CD14-positive monocyte (primary cell): ENCODE data around the gene NDUFB5. TPM values are rescaled to one million over a fixed set of nuclear protein-coding genes. Genes with fewer than 3 reads are reported as not detected.

ENCODE experiments used
- DNase-seq, 3 donors: peaks; one replicate each; pipeline ENCODE4 v3.0.0-alpha.2; 2011 to 2022
- H2AFZ ChIP-seq: 2 replicates; pipeline ENCODE4 v1.6.0; 2012; ENCODE audit warnings: mild to moderate bottlenecking, low read depth, low read length, inconsistent platforms; ENCODE audit not compliant: insufficient read depth, poor library complexity, severe bottlenecking
- H3K27ac ChIP-seq, 2 donors: 1 replicate in 1 of 2; 2 replicates in 1 of 2; pipeline ENCODE4 v1.5.1; 2012 to 2013; ENCODE audit warnings: low read length in 2 of 2, control low read depth in 1 of 2, inconsistent platforms in 1 of 2, low read depth in 1 of 2, mild to moderate bottlenecking in 1 of 2
- H3K27me3 ChIP-seq, 2 donors: one replicate each; pipeline versions ENCODE4 v1.6.0 to v1.6.1; 2011 to 2013; ENCODE audit warnings: low read length in 2 of 2; ENCODE audit not compliant: control insufficient read depth in 2 of 2, insufficient read depth in 2 of 2
- H3K36me3 ChIP-seq, 2 donors: replicated peaks in 1 of 2; 1 replicate in 1 of 2; 2 replicates in 1 of 2; pipeline versions ENCODE4 v1.5.1 to v1.6.1; 2012 to 2013; ENCODE audit warnings: low read length in 2 of 2, control low read depth in 1 of 2, inconsistent platforms in 1 of 2, mild to moderate bottlenecking in 1 of 2; ENCODE audit not compliant: insufficient read depth in 2 of 2, control insufficient read depth in 1 of 2
- H3K4me1 ChIP-seq, 2 donors: 1 replicate in 1 of 2; 2 replicates in 1 of 2; pipeline versions ENCODE4 v1.5.1 to v1.6.1; 2012 to 2013; ENCODE audit warnings: low read length in 2 of 2, control low read depth in 1 of 2, inconsistent platforms in 1 of 2, mild to moderate bottlenecking in 1 of 2, moderate library complexity in 1 of 2; ENCODE audit not compliant: insufficient read depth in 2 of 2, control insufficient read depth in 1 of 2
- H3K4me2 ChIP-seq: replicated peaks from 2 replicates; pipeline ENCODE3; 2012; ENCODE audit warnings: low read length, moderate library complexity, mild to moderate bottlenecking; ENCODE audit not compliant: poor library complexity, severe bottlenecking; ENCODE audit errors: extremely low read depth
- H3K4me3 ChIP-seq, 3 experiments: fragments of 200-600 bp in 1 of 3; sonication (generic) in 1 of 3; replicated peaks in 1 of 3; 1 replicate in 2 of 3; 2 replicates in 1 of 3; pipeline ENCODE4 v1.5.1; 2011 to 2013; ENCODE audit warnings: low read length in 3 of 3, mild to moderate bottlenecking in 3 of 3, control low read depth in 2 of 3, low read depth in 2 of 3, inconsistent platforms in 1 of 3, moderate library complexity in 1 of 3
- H3K79me2 ChIP-seq: 2 replicates; pipeline ENCODE4 v1.6.0; 2012; ENCODE audit warnings: mild to moderate bottlenecking, control low read depth, inconsistent platforms, low read length, moderate library complexity; ENCODE audit not compliant: insufficient read depth
- H3K9ac ChIP-seq: 2 replicates; pipeline ENCODE4 v1.6.0; 2017; ENCODE audit warnings: low read length, mild to moderate bottlenecking; ENCODE audit not compliant: insufficient read depth, poor library complexity, severe bottlenecking
- H3K9me3 ChIP-seq, 2 donors: replicated peaks in 1 of 2; 1 replicate in 1 of 2; 2 replicates in 1 of 2; pipeline versions ENCODE4 v1.5.1 to v1.6.1; 2012 to 2013; ENCODE audit warnings: low read length in 2 of 2, control low read depth in 1 of 2; ENCODE audit not compliant: control insufficient read depth in 1 of 2, insufficient read depth in 1 of 2
- H4K20me1 ChIP-seq: 2 replicates; pipeline ENCODE4 v1.6.0; 2012; ENCODE audit warnings: mild to moderate bottlenecking, low read length, control low read depth, moderate library complexity; ENCODE audit not compliant: insufficient read depth
- H3K27ac Mint-ChIP-seq, 7 donors: one replicate each; pipeline ENCODE4 v1.8.0; 2020; ENCODE audit warnings: mild to moderate bottlenecking in 7 of 7, mixed read lengths in 7 of 7, moderate library complexity in 6 of 7, inconsistent platforms in 2 of 7
- H3K27me3 Mint-ChIP-seq, 3 donors: one replicate each; pipeline ENCODE4 v1.8.0; 2021 to 2022; ENCODE audit warnings: low read depth in 3 of 3, mild to moderate bottlenecking in 3 of 3, mixed read lengths in 3 of 3, moderate library complexity in 3 of 3, inconsistent platforms in 1 of 3
- H3K36me3 Mint-ChIP-seq, 2 donors: one replicate each; pipeline ENCODE4 v1.8.0; 2020; ENCODE audit warnings: mixed read lengths in 2 of 2, inconsistent platforms in 1 of 2, mild to moderate bottlenecking in 1 of 2
- H3K4me1 Mint-ChIP-seq: one replicate; pipeline ENCODE4 v1.8.0; 2020; ENCODE audit warnings: mild to moderate bottlenecking, mixed read lengths
- H3K4me3 Mint-ChIP-seq, 2 donors: one replicate each; pipeline ENCODE4 v1.8.0; 2020; ENCODE audit warnings: mild to moderate bottlenecking in 2 of 2, mixed read lengths in 2 of 2, moderate library complexity in 1 of 2
- H3K9me3 Mint-ChIP-seq, 7 donors: one replicate each; pipeline ENCODE4 v1.8.0; 2020 to 2022; ENCODE audit warnings: mixed read lengths in 7 of 7, mild to moderate bottlenecking in 6 of 7, moderate library complexity in 6 of 7, inconsistent platforms in 2 of 7
- CTCF ChIP-seq: fragments of 200-600 bp; IDR thresholded peaks from one replicate; pipeline ENCODE4 v1.8.0; 2022; ENCODE audit warnings: antibody characterized with exemption, mild to moderate bottlenecking
- WGBS: methylation state at CpG from one replicate; pipeline ENCODE4 v1.1.5; 2013; ENCODE audit warnings: missing lambda C conversion rate; ENCODE audit not compliant: insufficient coverage; 5-methylcytosine and 5-hydroxymethylcytosine counted together
- intact Hi-C, 2 donors: fragments of 100-400 bp; cut with micrococcal nuclease; formaldehyde crosslinking; loops; one replicate each; pipeline versions ENCODE4 v1.15.0 to v1.15.1; 2023
- polyA plus RNA-seq, 3 donors: library from polyadenylated mRNA; depleted of rRNA in 1 of 3; unstranded in 2 of 3; stranded (reverse) in 1 of 3; fragments of 300-500 nt in 2 of 3; fragments of >200 nt in 1 of 3; fragmentation: Illumina TruSeq in 2 of 3; gene quantifications; 1 replicate in 2 of 3; 2 replicates in 1 of 3; pipeline ENCODE4 v1.2.3, GENCODE V29; 2012 to 2021

The NDUFB5 gene
- polyA plus RNA-seq, 3 donors, result 30.8 to 144 (median 132) TPM

- Histone ChIP-seq H4K20me1 (peaks cover 3% of the 10 kb centered on the region), H3K27me3 (no peaks in the 10 kb centered on the region), H3K36me3 (peaks cover 33 to 38% of the 10 kb centered on the region in 2 donors), H3K9me3 (no peaks in the 10 kb centered on the region), H3K79me2 (peaks cover 78% of the 10 kb centered on the region), H3K9ac (peak overlapping the region; percentile 95), H3K4me3 (peak overlapping the region; percentile 79 to 96 (median 96)), H2AFZ (peak overlapping the region; percentile 96), H3K4me1 (peaks cover 29 to 39% of the 10 kb centered on the region in 2 donors), H3K27ac (peak overlapping the region; percentile 95 to 99), H3K4me2 (peak overlapping the region; percentile 90)
- H3K4me1 Mint-ChIP-seq, result peaks cover 36% of the 10 kb centered on the region
- no peak for DNase-seq
- intact Hi-C loops, result loop anchor here (5.0 kb wide), 2 partner anchors 42 to 257 kb away; partner anchors contain the start of genes ACTL6A (in 1 of the 2) and MFN1 (in 1 of the 2)
- peaks cover 31 to 34% of the 10 kb centered on the region in 2 donors for H3K36me3 Mint-ChIP-seq
- H3K27ac Mint-ChIP-seq, result peak overlapping the region; percentile 99 to 100 (median 99)
- no peak for TF ChIP-seq CTCF
- peaks cover 0 to 2% (median 0%) of the 10 kb centered on the region in 3 donors for H3K27me3 Mint-ChIP-seq
- peak overlapping the region; percentile 97 to 100 for H3K4me3 Mint-ChIP-seq
- no peaks in the 10 kb centered on the region for H3K9me3 Mint-ChIP-seq
- no CpG with 5 or more reads among the region's 3 CpGs for WGBS
Measured at GRCh38 chr3:179603831-179604230, 763 bp upstream of the NDUFB5 start.

- H3K4me1 Mint-ChIP-seq, result peaks cover 42% of the 10 kb centered on the region
- H3K4me3 Mint-ChIP-seq, result no peak overlapping the region
- no peak overlapping the region for H3K27ac ChIP-seq
- intact Hi-C loops, result loop anchor here in 1 of 2 donors (5.0 kb wide), 1 partner anchor 259 kb away; the partner anchor contains the start of gene MFN1
- 63% methylated on average over 1 of the region's 4 CpGs for WGBS
- DNase-seq, result peak in 2 of 3 donors; percentile 6 to 17
- H3K27ac Mint-ChIP-seq, result peak overlapping the region; percentile 15 to 80 (median 55)
- H3K27me3 Mint-ChIP-seq, result peaks cover 0 to 2% (median 0%) of the 10 kb centered on the region in 3 donors
- H3K36me3 Mint-ChIP-seq, result peaks cover 19 to 26% of the 10 kb centered on the region in 2 donors
- no peak overlapping the region for H3K4me3 ChIP-seq
- no peak overlapping the region for H2AFZ ChIP-seq
- H3K9ac ChIP-seq, result no peak overlapping the region
- H3K4me1 ChIP-seq, result peaks cover 33 to 39% of the 10 kb centered on the region in 2 donors
- no peaks in the 10 kb centered on the region for H3K9me3 Mint-ChIP-seq
- TF ChIP-seq CTCF, result no peak
- peaks cover 19% of the 10 kb centered on the region for H4K20me1 ChIP-seq
- H3K9me3 ChIP-seq, result no peaks in the 10 kb centered on the region
- no peaks in the 10 kb centered on the region for H3K27me3 ChIP-seq
- peaks cover 91% of the 10 kb centered on the region for H3K79me2 ChIP-seq
- H3K36me3 ChIP-seq, result peaks cover 7 to 26% of the 10 kb centered on the region in 2 donors
- no peak overlapping the region for H3K4me2 ChIP-seq
Measured at GRCh38 chr3:179606534-179607085, 2.0 kb downstream of the NDUFB5 start.
